ENCODE data around the gene ACTN3.

GRCh38 chr11:66539870-66540213, 6.9 kb upstream of the ACTN3 start:
- TF ChIP-seq CTCF (conservative IDR thresholded peaks at IDR 0.05 in 1 of 2, IDR thresholded peaks at IDR 0.05 in 1 of 2; ENCODE audit: extremely low read depth in 1 of 2, insufficient read depth in 1 of 2, low read depth in 1 of 2, low read length in 2 of 2) (no peak), EZH2 (IDR thresholded peaks at IDR 0.05; ENCODE audit: borderline replicate concordance, low read length) (no peak)

All from mammary epithelial cell (primary cell).